ENCODE measurements around the gene WT1. TPM values are rescaled to one million over a fixed set of nuclear protein-coding genes. Genes with fewer than 3 reads are reported as not detected.

WT1 gene
- total RNA-seq, 1 experiment from 2014 or later = 4.7 TPM

DNA sequence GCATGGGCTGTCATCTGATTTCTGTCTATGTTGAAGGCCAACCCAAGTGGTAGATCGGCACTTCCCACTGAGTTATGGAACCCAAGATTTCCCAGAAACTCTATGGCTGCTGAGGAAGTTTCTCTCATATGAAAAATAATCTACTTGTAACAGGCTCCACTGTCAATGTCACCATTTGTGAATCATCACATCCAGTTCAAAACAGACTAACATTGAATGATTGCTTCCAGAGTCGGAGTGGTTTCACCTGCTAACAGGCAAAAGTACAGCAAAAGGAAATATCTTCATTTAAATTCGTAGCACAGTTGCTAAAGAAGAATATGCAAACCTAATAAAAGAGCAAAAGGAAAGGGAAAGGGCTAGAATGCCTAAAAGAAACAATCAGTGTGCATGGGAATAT lies 12.8 kb downstream of the WT1 start:
- no peak overlapping the region for H3K4me3 ChIP-seq (ENCODE audit: low read depth, low read length)
- Mint-ChIP-seq H3K4me1 (ENCODE audit: low read depth, unreplicated experiment) (no peaks in the 10 kb centered on the region), H3K4me3 (ENCODE audit: unreplicated experiment) (no peak overlapping the region), H3K36me3 (ENCODE audit: insufficient read depth, unreplicated experiment) (no peaks in the 10 kb centered on the region), H3K27ac (ENCODE audit: unreplicated experiment) (no peak overlapping the region), H3K27me3 (ENCODE audit: insufficient read depth, unreplicated experiment) (no peaks in the 10 kb centered on the region), H3K9me3 (ENCODE audit: unreplicated experiment) (no peaks in the 10 kb centered on the region)
- TF ChIP-seq, protein P1, sequence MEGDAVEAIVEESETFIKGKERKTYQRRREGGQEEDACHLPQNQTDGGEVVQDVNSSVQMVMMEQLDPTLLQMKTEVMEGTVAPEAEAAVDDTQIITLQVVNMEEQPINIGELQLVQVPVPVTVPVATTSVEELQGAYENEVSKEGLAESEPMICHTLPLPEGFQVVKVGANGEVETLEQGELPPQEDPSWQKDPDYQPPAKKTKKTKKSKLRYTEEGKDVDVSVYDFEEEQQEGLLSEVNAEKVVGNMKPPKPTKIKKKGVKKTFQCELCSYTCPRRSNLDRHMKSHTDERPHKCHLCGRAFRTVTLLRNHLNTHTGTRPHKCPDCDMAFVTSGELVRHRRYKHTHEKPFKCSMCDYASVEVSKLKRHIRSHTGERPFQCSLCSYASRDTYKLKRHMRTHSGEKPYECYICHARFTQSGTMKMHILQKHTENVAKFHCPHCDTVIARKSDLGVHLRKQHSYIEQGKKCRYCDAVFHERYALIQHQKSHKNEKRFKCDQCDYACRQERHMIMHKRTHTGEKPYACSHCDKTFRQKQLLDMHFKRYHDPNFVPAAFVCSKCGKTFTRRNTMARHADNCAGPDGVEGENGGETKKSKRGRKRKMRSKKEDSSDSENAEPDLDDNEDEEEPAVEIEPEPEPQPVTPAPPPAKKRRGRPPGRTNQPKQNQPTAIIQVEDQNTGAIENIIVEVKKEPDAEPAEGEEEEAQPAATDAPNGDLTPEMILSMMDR (IDR thresholded peaks at IDR 0.05; ENCODE audit: insufficient read depth in 1 of 2, low read depth in 1 of 2, low read length in 1 of 2, severe bottlenecking in 1 of 2, unreplicated experiment in 1 of 2) = no peak
- H3K36me3 ChIP-seq (ENCODE audit: control insufficient read depth, insufficient read depth, low read length) = no peaks in the 10 kb centered on the region
- no peaks in the 10 kb centered on the region for H3K4me1 ChIP-seq
- H3K9me3 ChIP-seq = no peaks in the 10 kb centered on the region
- intact Hi-C loops (cut with micrococcal nuclease; ENCODE audit: unreplicated experiment) = no loop called here
- H3K27me3 ChIP-seq (replicated peaks; ENCODE audit: control insufficient read depth, insufficient read depth, low read length) = no peaks in the 10 kb centered on the region
- ChIA-PET CTCF (no interaction called here), POLR2A (no interaction called here)
- no TSS peak for BruUV-seq (replicated peaks)
- DNase-seq = no peak

DNA sequence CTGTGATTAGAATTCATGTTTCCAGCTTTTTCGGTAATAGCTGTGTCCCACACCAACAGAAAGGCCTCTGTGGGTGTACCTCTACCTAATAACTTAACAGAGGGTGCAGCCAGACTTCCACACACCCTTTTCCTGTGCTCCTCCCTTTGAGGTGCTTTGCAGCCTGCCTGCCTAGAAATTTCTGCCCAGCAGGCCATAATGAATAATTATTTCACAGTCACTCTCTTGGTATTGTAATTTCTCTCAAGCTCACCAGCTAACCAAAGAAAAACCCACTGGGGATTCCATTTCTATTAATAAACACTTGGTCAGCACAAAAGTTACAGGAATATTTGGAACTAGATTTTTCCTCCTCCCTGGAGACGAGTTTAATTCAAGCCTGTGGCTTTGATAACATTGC lies 13.3 kb downstream of the WT1 start:
- no peak overlapping the region for H3K4me3 ChIP-seq (ENCODE audit: low read depth, low read length)
- no peaks in the 10 kb centered on the region for H3K27me3 ChIP-seq (replicated peaks; ENCODE audit: control insufficient read depth, insufficient read depth, low read length)
- H3K9me3 ChIP-seq = no peaks in the 10 kb centered on the region
- Mint-ChIP-seq H3K9me3 (ENCODE audit: unreplicated experiment) (no peaks in the 10 kb centered on the region), H3K27me3 (ENCODE audit: insufficient read depth, unreplicated experiment) (no peaks in the 10 kb centered on the region), H3K4me1 (ENCODE audit: low read depth, unreplicated experiment) (no peaks in the 10 kb centered on the region), H3K27ac (ENCODE audit: unreplicated experiment) (no peak overlapping the region), H3K4me3 (ENCODE audit: unreplicated experiment) (no peak overlapping the region), H3K36me3 (ENCODE audit: insufficient read depth, unreplicated experiment) (no peaks in the 10 kb centered on the region)
- no peaks in the 10 kb centered on the region for H3K36me3 ChIP-seq (ENCODE audit: control insufficient read depth, insufficient read depth, low read length)
- no TSS peak for BruUV-seq (replicated peaks)
- POLR2A ChIA-PET = no interaction called here
- CTCF ChIA-PET = no interaction called here
- DNase-seq = no peak
- no peaks in the 10 kb centered on the region for H3K4me1 ChIP-seq
- intact Hi-C loops (cut with micrococcal nuclease; ENCODE audit: unreplicated experiment) = no loop called here
- TF ChIP-seq, protein P1 (IDR thresholded peaks at IDR 0.05; ENCODE audit: insufficient read depth in 1 of 2, low read depth in 1 of 2, low read length in 1 of 2, severe bottlenecking in 1 of 2, unreplicated experiment in 1 of 2) = no peak

DNA sequence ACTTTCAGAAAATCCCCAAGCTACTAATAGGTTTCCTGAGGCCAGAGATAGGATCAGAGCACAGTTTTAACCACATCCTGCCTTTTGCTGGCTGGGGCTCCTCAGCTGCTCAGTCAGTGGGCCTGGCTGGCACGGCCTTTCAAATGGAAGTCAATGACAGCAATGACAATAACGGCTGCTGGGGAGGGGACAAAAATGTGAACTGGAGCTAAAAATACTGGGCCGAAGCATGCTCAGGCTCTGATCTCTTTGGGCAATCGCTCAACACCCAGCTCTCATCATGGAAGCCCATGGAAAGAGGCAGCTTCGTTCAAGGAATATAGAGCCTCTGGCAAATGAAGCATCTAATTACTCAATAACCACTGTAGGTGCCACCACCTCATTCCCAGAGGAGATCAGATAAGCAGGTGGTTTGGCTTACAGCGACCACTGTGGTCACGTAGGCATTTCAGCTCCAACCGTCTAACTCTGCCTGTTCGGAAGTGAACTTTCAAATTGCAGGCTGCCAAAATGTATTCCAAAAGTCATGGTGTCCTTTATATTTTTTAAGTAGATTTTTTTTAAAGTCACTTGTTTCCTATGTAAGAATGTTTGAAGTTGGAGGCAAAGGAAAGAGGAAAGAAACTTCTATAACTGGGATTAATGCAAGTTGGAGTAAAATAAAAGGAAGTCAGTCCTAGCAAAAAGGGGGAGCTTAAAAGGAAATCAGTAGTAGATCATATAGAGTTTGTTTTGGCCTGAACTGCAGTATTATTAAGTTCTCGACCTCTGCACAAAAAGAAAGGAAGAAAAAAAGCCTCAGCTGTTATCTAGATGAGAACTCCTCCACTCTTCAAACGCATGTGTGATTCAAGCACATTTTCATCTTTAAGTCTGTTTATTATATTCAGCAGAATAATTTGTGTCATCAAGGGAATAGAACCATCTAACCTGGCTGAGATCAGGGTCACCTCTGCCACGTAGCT lies 14.1 kb downstream of the WT1 start:
- Histone ChIP-seq H3K4me3 (ENCODE audit: low read depth, low read length) (no peak overlapping the region), H3K36me3 (ENCODE audit: control insufficient read depth, insufficient read depth, low read length) (no peaks in the 10 kb centered on the region), H3K27me3 (replicated peaks; ENCODE audit: control insufficient read depth, insufficient read depth, low read length) (no peaks in the 10 kb centered on the region), H3K9me3 (no peaks in the 10 kb centered on the region), H3K4me1 (no peaks in the 10 kb centered on the region)
- Mint-ChIP-seq H3K36me3 (ENCODE audit: insufficient read depth, unreplicated experiment) (no peaks in the 10 kb centered on the region), H3K27me3 (ENCODE audit: insufficient read depth, unreplicated experiment) (no peaks in the 10 kb centered on the region), H3K9me3 (ENCODE audit: unreplicated experiment) (no peaks in the 10 kb centered on the region), H3K27ac (ENCODE audit: unreplicated experiment) (no peak overlapping the region), H3K4me3 (ENCODE audit: unreplicated experiment) (no peak overlapping the region), H3K4me1 (ENCODE audit: low read depth, unreplicated experiment) (no peaks in the 10 kb centered on the region)
- ChIA-PET POLR2A (no interaction called here), CTCF (no interaction called here)
- BruUV-seq (replicated peaks) = no TSS peak
- intact Hi-C loops (cut with micrococcal nuclease; ENCODE audit: unreplicated experiment) = no loop called here
- TF ChIP-seq, protein P1 (IDR thresholded peaks at IDR 0.05; ENCODE audit: insufficient read depth in 1 of 2, low read depth in 1 of 2, low read length in 1 of 2, severe bottlenecking in 1 of 2, unreplicated experiment in 1 of 2) = no peak
- no peak for DNase-seq

Measured in Caco-2 (cell line).